GM21447 (cell line): ENCODE data around the gene PAX2.

Experiments
- ATAC-seq: cut with Tn5 transposase; IDR thresholded peaks from one replicate; pipeline ENCODE4 v1.9.1; 2021; ENCODE audit not compliant: unreplicated experiment

Gene PAX2

DNA sequence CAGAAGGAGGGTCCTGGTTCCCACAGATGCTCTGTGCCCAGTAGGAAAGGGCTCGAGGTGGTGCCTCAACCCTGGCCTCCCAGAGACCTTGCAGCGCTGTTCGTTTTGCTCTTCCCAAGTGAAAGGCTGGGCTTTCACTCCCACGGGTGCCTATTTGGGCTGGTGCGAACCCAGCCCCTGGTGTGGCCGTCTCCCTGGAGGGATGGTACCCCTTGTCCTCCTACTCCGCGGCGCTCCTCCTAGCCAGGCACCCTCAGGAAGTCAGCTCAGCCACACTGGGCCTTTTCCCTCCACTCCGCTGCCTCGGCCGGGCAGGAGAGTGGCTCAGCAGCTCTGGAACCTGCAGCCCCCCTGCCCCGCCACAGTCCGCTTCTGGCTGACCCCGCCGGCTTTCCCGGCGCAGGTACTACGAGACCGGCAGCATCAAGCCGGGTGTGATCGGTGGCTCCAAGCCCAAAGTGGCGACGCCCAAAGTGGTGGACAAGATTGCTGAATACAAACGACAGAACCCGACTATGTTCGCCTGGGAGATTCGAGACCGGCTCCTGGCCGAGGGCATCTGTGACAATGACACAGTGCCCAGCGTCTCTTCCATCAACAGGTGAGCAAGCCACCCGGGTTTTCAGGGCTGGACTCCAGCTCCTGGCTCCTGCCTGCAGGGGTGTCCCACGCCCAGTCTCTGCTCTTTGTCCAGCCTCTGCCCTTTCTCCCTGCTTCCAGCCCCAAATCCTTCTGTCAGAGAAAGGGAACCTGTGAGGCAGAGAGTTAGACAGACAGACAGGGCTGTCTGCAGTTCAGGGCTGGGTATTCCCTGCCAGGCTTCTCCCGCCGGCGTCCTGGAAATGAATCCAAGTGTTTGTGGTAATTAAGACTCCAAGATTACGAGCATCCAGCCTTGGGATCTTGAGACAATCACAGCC is 5.2 kb downstream of the PAX2 start:
- no peak for ATAC-seq

DNA sequence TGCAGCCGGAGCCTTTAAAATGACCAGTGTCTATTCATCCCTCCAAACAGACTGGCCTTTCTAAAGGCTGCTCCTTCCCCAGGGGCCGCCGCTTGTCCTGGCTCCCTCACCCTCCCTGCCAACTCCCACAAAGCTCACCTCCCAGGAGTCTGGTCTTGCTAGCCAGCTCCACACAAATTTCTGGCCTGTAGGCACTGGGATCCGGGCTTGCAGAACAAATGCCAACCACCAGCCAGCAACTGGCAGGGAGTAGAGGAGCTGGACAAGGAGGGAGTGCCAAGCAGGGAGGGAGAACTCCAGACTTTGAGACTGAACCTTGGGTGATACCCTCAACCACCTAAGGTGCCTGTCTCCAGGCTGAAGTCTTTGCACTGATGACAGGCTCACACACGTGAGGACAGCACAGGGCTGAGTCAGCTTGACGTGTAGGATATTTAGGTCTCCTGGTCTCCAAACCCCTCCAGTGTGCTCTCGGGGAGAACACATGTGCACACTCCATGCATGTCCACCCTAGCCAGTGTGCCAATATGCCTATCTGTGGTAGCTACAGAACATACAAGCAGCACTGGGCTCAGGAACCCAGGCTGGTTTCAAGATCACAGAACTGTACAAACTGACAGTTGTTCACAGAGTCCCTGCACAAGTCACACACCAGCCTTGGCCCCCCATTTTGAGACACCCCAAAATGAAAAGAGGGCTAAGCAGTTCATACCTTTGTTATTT is 6.0 kb downstream of the PAX2 start:
- no peak for ATAC-seq

DNA sequence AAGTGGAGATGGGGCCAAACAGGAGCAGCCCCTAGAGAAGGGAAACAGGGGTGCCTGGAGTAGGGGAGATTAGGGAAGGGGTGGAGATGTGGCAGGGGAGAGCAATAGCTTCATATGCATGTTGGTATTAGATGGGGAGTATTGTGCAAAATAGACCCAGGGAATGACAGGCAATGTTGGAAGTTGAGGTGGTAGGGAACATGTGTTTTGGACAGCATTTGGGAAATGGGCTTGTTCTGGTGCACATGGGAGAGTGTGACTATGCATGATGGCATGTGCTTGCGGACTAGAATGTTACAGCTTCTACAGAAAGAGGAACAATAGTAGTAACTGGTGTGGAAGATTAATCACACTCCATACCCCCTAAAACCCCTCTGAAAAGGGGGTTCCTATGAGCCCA is 10.4 kb downstream of the PAX2 start:
- ATAC-seq: no peak

DNA sequence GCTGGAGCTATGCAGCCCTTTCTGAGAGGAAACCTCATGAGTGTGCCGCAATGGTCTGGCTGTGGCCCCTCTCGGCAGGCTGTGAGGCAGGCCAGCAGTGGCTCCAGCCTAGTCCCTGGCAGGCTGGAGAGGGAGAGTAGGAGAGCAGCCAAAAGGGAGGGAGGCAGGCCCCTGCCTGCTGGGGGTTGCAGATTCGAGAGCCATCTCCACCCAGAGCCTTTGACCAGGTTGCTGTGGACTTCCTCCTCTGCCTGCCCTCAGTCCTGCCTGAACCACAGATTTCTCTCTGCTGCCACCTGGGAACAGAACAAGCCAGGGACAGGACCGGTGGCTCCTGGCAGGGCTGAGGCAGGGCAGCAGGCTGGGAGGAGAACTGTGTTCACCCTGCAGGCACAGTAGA is 13.9 kb downstream of the PAX2 start:
- no peak for ATAC-seq

DNA sequence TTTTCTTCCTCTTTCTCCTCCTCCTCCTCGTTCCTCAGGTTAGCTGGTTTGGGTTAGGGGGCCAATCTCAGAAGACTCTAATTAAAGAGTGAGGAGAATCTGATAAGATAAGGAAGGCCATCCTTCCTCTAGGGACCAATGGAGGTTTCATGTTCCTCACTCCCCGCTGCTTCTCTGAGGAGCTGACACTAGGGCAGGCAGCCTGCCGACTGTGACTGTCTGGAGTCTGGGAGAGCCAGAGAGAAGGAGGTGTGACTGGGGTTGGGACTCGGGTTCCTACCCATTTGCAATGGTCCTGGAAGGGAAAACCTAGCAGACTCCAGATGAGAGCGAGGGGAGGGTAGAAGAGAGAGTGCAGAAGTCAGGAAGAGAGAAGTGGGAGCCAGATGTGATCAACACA is 15.3 kb downstream of the PAX2 start:
- no peak for ATAC-seq

DNA sequence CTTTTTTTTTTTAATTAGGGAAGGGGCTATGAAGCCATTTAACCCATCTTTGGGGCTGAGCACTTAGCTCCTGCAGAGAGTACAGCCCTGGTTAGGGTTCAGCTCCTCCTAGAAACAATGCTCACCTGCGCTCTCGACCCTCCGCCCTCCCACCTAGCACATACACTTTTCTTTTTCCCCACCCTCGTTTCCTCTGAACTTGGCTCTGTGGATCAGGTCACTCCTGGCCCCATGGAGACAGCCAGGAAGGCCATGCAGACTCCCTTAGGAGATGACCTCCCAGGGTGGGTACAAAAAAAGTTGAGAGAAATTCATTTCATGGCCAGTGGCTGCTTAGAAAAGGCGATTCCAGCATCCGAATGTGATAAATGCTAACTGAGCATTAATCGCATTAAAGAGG is 15.8 kb downstream of the PAX2 start:
- no peak for ATAC-seq

DNA sequence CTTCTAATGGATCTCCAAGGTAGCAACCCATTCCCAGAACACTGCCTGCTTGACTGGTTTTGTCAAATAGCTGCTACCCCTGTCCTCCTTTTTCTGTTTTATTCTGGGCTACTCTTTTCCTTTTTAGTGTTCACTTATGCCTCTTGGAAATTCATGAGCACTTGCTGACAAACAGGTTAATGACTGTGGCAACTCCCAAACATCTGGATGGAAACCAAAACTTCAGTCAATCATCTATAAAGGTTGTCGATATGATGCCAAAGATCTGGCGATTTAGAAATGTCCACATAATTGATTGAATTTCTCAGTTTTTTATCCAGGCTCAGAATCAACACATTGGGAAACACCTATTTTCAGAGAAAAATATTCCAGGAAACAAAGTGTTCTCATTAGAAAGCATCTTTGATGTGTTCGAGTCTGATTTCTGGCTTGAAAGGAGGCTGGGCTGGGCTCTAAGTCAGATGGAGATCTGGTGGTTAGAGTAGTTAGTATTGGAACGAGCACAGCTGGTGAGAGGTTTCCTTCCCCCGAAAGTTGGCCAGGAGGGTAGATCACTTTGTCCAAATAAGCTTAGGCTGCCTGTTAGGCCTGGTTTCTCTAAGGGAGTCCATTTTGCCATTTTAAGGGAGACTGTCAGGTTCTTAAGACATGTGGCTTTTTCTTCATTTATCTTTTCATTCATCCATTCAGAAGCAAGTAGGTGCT is 17.8 kb downstream of the PAX2 start:
- no peak for ATAC-seq

DNA sequence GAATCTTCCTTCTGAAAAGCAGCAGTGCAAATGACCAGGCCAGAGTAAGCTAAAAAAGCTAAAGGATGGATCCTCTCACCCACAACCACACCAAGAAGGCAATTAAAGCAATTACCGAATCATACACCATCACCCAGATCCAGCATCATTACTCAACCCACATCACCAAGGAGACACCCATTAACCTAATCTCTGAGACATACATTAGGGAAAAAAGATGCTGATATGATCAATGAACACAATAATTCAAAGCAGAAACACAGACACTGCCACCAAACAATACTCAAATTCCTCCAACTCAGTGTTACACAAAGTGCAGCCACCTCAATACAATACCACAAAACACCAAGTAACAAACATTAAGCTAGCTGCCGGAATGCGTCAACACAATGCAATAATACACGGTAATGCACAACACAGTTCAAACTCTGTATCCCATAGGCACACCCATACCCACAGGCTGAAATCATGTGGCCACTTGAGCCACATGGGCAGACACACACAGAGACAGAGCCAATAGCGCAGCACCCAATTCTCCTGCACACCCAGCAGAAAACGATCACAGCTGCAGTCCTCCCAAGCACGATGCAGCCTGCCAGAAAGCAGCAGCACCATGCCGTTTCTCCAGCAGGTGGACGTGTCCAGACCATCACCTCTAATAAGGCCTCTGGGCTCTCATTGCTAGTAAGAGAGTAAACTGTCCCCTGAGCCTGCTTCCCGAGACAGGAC is 21.5 kb downstream of the PAX2 start:
- no peak for ATAC-seq

DNA sequence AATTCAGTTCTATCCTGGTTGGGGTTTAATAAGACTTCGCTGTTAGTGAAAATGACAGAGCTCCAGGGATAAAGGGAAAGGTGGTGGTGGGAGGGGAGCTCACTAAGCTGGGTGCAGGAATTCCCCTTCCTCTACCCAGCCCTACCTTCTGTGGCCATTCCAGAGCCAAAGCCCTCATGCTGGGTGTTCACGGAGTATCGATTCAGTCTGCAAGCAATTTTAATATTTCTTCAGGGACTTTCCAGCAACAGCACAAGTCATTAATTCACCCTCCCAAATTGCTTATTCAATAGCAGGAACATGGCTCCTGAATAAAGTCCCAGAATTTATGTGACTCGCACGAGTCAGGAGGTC is 22.0 kb downstream of the PAX2 start:
- ATAC-seq: no peak

DNA sequence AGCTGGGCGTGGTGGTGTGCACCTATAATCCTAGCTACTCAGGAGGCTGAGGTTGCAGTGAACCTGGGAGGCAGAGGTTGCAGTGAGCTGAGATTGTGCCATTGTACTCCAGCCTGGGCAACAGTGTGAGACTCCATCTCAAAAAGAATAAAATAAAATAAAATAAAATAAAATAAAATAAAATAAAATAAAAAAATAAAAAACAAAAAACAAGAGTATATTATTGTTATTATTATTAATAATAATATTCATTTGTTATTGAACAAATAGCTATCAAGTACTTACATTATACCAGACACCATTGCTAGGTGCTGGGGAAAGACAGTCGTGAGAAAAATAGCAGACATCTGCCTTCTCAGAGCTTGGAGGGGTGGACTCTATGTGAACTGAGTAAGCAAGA is 24.1 kb downstream of the PAX2 start:
- ATAC-seq: no peak

DNA sequence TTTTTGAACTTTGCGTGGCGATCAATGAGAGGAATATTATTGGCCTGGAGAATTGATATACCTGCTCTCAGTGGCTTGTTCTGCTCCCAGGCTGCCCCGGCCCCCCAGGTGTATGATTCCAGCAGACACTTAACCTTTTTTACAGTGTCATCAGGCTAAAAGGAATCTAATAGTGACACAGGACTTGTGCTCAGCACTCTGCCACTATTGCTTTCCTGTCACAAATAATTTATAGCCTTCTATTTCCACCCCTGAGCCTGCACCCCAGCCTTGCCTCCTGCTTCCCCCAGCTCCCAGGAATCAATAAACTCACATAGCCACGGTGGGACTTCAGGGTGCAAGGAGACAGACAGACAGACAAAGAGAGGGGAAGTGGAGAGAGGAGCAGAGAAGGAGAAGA is 28.3 kb downstream of the PAX2 start:
- no peak for ATAC-seq

DNA sequence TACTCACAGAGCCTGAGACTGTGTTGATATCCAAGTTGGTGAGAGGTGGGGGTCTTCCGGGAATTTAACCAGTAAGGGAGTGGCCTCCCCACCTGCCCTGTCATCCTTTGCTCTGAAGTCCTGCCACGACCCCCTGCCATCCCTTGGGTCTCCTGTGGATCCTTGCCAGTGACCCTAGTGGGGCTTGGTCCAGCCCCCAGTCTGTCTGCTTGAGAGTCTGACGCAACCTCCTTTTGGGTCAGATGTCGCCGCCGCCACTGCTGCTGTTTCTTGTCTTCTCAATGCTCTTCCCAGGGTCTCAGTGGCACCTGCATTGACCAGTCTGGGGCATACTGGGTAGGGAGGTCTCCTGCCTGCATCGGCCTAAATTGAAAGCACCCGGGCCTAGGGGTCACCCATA is 28.8 kb downstream of the PAX2 start:
- no peak for ATAC-seq

DNA sequence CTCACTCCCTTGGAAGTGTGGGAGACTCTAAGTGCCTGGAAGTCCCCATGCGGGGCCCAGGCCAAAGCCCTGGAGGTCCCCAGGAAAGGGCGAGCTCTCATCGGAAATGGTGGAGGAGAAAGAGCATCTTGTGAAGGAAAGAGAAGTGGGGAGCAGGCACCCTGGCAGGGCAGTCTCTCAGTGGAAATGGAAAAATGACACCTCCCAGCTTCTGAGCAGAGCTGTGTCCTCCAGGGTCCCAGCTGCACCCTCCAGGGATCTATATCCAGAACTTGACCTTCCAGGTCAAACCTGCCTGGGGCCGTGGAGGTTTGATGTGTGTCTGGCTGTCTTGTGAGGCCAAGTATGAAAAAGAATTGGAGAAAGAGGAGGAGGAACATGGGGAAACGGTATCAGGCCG is 29.5 kb downstream of the PAX2 start:
- ATAC-seq: no peak

DNA sequence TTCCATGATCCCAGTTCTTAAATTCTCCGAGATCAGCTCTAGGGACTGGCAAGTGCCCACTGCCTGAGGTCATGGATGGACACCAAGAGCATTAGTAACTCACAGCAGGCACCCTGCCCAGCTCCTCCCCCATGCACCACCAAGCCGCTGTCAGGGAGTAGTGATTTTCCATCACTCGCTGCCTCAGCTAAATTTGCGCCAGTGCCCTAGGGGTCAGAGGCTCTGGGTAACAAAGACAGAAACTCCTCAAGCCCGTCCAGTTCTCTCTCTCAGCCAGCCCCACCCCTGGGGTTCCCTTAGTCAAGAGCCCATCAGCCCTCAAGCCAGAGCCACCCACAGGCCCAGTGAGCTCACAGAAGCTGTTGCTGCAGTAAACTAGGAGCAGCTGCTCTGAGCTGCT is 30.0 kb downstream of the PAX2 start:
- no peak for ATAC-seq

DNA sequence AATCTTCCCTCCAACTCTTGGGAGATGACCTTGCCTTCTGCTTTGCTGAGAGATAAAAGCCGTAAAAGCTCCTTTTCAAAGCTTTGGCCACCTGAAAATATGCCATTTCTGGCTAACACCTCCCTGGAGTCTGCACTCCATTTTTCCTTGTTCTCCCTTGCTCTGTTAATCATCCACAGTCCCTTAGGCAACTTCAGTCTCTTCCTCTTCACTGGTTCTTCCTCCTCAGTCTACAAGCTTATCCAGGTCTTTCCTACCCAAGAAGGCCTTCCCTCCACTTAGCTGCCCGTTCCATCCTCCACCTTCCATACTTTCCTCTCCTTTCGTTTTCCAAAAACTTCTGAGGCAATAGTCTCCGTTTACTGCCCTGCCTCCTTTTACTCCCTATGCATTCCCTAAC is 30.5 kb downstream of the PAX2 start:
- no peak for ATAC-seq

DNA sequence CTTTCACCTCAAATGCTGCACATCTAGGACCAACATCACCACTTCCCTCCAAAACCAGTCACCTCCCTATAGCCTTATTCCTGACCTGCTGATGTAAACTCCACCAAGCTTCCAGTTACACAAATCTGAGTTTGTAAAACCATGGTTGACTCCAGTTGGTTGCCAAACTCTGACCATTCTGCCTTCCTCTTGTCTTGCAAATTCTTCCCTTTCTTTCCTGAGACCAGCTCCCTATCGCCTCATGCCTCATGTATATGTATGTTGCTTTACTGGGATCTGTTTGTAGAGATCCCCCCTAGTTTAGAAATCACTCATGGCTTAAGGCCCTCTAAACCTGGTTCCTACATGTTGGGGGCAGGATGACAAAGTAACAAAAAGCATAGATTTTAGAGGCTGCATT is 31.3 kb downstream of the PAX2 start:
- no peak for ATAC-seq

DNA sequence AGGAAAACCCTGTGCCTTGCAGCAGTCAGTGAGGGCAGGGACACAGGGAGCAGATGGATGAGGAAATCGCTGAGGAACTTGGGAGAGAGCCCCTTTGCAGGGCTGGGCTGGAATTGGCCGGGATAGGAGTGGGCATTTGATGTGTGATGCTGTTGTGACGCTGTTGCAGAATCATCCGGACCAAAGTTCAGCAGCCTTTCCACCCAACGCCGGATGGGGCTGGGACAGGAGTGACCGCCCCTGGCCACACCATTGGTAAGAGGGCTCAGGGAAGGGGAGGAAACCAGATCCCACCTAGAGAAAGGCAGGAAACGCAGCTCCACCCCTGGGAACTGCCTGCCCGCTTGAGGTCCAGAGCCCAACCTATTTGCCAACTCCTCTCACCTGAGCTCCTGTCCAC is 33.9 kb downstream of the PAX2 start:
- ATAC-seq: no peak

DNA sequence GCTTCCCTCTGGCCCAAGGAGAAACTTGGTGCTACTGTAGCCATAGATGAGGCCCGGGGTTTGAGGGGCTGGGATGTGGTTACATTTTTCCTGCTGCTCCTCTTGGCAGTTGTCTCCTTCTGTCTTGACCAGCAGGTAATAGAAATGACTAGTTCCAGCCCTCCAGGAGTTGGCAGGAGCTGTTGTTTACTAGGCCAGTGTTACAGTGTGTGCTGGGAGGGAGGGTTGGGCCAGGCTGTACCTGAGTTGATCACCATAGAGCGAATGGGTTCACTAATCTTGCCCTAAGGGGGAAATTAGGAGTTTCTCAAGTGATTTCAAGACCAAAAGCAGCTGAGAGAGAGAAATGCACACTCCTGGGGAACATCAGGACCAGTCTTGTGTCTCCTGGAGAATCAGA is 34.9 kb downstream of the PAX2 start:
- ATAC-seq: no peak

DNA sequence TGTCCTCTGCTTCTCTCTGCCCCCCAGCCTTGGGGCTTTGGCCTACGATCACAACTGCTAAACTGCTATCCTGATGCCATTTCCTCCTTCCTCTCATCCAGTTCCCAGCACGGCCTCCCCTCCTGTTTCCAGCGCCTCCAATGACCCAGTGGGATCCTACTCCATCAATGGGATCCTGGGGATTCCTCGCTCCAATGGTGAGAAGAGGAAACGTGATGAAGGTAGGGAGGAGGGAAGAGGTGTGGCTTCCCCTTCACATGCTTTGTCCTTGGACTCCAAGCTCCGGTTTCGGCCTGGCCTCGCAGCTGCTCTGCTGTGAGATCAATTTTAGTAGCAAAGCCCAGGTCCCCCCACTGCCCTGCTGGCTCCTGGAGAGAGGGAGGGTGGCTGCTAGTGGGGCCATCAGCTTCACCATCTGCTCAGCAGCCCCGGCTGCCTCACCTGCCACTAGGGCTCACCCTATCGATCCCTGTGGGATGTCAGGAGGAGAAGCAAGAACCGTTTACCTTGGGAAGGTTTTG is 35.8 kb downstream of the PAX2 start:
- ATAC-seq: no peak

DNA sequence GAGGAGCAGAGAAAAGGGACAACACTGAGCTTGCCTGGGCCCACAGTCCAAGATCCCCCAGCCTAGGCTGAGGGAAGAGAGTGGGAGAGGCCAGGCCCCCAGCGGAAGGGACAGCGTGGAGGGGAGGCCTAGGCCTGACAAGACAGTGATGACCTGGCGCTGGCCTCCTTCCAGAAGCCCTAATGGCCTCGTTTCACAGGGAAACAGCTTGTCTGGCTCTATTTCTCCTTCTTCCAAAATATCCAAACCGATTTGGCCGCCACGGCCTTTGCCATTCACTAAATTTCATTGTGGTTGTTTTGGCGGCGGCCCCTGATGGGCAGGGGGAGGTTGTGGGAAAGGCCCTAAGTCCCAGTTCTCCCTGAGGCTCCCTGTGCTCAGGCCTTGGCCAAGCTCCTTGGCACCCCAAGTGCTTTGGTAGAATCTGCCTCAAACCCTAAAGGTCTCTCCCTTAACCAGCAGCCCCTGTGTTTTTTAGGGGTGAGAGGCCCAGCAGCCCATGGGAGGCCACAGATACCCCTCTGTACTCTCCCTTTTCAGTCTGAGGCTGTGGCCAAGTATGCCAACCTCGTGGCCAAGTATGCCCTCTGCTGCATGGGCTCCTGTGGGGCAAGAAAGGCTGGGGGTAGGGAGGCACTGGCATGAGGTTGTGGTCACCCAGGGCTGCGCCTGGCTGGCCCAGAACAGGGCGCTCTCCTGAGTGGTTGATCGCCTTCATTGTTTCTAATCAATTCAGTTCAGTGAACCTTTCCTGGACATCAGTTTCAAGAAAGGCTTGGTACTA is 37.3 kb downstream of the PAX2 start:
- no peak for ATAC-seq
